Stimulated activated CD8-positive, alpha-beta memory T cell treated with anti-CD3 and anti-CD28 coated beads, Interleukin-12 subunit alpha, Interleukin-12 subunit beta, amount 100 ng/mL, for 24 hours (primary cell): ENCODE results near the gene TPRG1L.

Experiments used
- DNase-seq: peaks from one replicate; pipeline ENCODE4 v3.0.0-alpha.2; 2020; ENCODE audit errors: extremely low read depth

Gene TPRG1L

GRCh38 chr1:3593745-3594144, 31.1 kb upstream of the TPRG1L start:
- no peak for DNase-seq

- DNase-seq = no peak
These were observed 30.0 kb upstream of the TPRG1L start for GRCh38 chr1:3594706-3595377.

GRCh38 chr1:3595949-3596348, 28.9 kb upstream of the TPRG1L start:
- DNase-seq = no peak

DNA sequence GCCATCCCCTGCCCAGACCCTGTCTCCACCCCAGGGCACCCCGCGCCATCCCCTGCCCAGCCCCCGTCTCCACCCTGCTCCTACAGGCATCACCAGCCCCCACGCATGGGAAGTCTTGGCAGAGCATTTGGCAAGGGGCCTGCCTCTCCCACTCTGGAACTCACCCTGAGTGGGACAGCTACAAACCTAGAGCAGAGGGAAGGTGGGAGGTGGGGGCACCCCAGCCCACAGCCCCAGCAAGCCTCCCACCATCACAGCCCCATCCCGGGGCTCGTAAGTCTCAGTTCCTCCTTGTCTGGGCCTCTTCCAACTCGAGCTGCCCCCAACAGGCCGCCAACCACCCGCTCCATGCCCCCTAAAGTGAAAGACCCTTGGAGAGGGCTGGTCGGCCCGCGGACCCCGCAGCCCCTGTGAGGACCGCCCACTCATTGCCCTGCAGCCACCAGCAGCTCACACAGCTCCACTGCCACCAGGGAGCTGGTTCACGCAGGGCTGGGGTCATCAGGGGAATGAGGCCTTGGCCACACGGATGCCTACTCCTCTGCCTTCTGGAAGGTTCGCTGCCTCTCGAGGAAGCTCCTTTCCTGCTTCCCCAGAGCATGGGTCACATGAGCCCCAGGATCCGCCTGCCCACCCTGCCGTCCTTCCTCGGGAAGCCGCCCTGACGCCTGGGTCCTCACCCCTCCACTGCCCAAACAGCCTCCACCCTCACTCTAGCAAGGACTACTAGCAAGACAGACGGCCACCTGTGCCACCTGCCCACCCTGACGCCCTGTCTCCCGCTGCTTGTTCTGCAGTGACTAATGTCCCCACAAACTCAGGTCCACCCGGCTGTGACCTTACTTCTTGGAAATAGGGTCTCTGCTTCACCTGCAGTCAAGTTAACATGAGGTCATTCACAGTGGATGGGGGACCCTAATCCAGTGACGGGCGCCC, 27.9 kb upstream of the TPRG1L start:
- no peak for DNase-seq

DNA sequence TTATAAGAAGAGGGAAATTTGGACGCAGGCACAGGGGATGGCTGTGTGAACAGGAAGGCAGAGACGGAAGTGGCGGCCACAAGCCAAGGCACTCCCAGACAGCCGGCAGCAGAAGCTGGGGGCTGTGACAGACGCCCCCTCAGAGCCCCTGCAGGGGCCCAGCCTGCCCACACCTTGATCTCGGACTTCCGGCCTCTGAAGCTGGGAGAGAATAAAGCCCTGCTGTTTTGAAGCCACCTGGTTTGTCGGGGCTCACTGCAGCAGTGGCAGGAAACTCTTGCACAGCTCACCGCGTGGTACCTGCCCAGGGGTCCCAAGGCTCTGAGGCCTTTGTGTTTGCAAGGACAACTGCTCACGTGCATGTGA, 27.2 kb upstream of the TPRG1L start:
- no peak for DNase-seq

GRCh38 chr1:3598051-3598491, 26.7 kb upstream of the TPRG1L start:
- DNase-seq = no peak

GRCh38 chr1:3598522-3599285, 26.1 kb upstream of the TPRG1L start:
- no peak for DNase-seq

DNA sequence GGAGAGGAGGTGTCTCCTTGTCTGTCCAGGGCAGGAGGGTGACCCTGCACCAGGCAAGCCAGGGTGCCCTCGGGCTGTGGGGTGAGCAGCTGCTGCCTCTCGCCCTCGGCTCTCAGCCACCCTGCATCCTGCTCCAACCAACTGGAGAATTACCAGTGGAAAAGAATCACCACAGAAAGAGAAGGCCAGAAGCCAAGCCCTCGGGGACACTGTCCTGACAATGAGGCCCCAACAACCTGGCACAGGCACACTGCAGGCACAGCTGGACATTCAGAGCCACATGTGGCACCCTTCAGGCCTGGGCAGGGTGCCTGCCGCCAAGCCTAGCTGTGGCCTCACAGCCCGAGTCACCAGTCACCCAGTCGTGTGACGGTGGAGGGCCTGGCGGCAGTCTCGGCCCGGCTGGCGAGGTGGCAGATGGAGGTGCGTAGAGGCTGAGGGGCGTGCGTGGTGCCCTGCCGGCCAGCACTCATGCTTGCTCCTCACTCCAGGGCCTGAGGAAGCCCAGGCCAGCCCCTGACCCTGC, 25.5 kb upstream of the TPRG1L start:
- no peak for DNase-seq

DNA sequence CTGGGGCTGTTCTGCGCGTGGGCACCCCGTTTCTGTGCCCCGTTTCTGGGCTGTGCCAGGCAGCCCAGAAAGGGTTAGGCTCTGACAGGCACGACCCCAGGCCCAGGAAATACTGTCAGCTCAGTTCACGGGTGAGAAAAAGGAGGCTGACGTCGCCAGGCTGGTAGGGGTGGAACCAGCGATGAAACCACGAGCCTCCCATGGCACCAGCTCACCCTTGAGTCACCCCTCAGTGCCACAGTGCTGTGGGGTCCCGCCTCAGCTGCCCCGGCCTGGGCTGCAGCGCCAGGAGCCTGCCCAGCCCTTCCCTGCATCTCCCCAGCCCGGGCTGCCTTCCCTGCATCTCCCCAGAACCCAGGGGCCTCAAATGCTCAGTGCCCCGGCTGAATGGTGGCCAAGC, 25.0 kb upstream of the TPRG1L start:
- DNase-seq = no peak

DNA sequence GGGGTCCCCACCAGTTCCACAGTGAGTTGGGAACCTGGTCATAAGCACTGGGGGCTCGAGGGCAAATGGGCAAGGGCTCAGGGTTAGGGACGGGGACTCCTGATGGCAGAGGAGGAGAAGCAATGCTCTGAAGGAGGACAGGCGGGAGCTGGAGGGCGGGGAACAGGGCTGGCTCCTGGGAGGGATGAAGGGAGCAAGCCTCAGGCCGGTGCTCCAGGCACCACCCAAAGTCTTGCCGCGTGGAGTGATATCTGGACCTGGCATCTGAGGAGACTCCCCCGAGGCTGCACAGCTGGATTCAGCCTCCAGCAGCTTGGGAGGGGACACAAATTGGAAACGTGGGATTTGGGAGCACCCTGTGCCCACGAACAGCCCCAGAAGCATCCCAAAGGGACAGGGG, 24.5 kb upstream of the TPRG1L start:
- DNase-seq = no peak

- DNase-seq = no peak
These were observed 23.1 kb upstream of the TPRG1L start for GRCh38 chr1:3601743-3602142.

GRCh38 chr1:3602375-3602774, 22.4 kb upstream of the TPRG1L start:
- DNase-seq = no peak

- DNase-seq = no peak
These were observed 21.7 kb upstream of the TPRG1L start for GRCh38 chr1:3603156-3603555.

- no peak for DNase-seq
These were observed 21.0 kb upstream of the TPRG1L start for GRCh38 chr1:3603571-3604467.

GRCh38 chr1:3604468-3604974, 20.3 kb upstream of the TPRG1L start:
- DNase-seq = no peak

GRCh38 chr1:3604997-3605823, 19.6 kb upstream of the TPRG1L start:
- DNase-seq = no peak

- DNase-seq = no peak
These were observed 17.8 kb upstream of the TPRG1L start for GRCh38 chr1:3606779-3607702.

DNA sequence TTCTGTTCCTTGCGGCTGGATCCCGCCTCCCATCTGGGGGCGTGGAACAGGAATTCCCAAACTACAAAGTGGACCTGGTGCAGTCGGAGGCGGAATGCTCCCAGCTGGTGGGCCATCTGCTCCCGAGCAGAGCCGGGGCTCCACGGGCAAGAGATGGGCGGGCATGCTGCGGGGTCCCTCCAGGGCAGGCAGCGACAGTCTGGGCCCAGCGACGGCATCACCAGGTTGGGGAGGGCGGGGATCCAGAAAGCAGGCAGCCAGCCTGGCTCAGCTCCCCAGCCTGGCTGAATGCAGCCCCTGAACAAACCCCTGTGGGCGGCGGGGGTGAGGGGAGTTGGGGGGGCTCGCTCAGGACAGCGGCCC, 17.1 kb upstream of the TPRG1L start:
- no peak for DNase-seq

GRCh38 chr1:3608154-3608553, 16.7 kb upstream of the TPRG1L start:
- no peak for DNase-seq
